NT2/D1 (cell line): ENCODE results near the gene ACOX3.

Experiments
- YY1 ChIP-seq: IDR thresholded peaks from 2 replicates; pipeline ENCODE4 v1.6.1; 2011; ENCODE audit not compliant: insufficient read length, insufficient read depth
- ZNF274 ChIP-seq: IDR thresholded peaks from 2 replicates; pipeline ENCODE4 v1.6.1; 2011; ENCODE audit warnings: mild to moderate bottlenecking, low read depth, low read length

DNA sequence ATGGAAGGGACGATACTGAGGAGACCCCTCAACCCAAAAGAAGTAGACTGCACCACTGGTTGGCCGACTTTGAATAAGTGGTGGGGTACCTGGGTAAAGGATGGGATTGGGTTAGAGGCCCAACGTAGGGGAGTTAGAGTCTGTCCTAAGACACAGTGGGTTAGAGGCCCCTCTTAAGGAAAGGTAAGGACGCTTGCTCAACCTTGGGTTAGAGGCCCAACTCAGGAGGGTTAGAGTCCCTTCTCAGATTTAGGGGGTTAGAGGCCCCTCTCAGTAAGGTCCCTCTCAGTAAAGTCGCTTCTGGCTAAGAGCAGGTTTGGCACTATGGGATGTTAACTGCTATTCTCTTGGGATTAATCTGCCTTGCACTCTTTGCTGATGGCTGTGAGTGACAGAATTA lies 81.3 kb downstream of the ACOX3 start:
- TF ChIP-seq YY1: no peak
- TF ChIP-seq ZNF274: no peak
